ENCODE data around the gene HELZ2.
"Not testable (repeated sequence)": the region's sequence is repeated elsewhere in the genome, so short reads cannot be mapped to it uniquely, and the experiment has no call there.

HELZ2 gene

GRCh38 chr20:63564036-63564810 is 9.8 kb downstream of the HELZ2 start:
- no peak for DNase-seq (ENCODE audit: low spot score)

- DNase-seq (ENCODE audit: low spot score), result no peak
These were observed 10.7 kb downstream of the HELZ2 start for GRCh38 chr20:63563225-63563935.

- no peak for DNase-seq (ENCODE audit: low spot score)
These were observed 11.4 kb downstream of the HELZ2 start for GRCh38 chr20:63562461-63563224.

DNA sequence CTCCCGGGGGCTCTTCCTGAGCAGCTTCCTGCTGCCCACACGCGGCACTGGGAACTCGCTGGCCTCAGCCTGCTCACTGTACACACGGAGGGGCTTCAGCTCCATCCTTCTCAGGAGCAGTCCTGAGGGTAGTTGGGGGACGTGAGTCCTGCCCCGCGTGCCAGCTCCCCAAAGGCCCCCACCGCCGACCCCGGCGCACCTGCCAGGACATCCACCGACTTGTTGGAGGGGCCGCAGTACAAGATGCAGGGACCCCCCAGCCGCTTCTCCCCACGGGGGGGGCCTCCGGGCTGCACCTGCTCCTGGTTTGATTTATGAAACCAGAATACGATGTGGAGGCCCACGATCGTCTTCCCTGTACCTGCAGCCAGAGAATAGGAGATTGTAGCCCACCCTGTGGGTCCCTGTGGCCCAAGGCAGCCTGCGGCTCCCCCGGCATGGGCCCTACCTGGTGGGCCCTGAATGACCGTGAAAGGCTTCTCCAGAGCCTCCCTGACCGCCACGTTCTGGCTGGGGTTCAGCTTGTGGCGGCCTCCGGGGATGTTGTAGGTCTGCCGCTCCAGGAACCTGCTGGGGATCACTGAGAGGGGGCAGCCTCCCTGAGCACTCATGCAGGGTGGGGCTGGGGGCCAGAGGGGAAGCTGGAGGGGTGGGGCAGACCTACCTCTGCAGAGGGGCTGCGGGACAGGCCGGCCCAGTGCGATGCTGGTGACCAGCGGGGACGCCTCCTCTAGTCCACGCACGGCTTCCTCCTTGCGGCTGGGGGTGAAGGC is 12.2 kb downstream of the HELZ2 start:
- no peak for DNase-seq (ENCODE audit: low spot score)

DNA sequence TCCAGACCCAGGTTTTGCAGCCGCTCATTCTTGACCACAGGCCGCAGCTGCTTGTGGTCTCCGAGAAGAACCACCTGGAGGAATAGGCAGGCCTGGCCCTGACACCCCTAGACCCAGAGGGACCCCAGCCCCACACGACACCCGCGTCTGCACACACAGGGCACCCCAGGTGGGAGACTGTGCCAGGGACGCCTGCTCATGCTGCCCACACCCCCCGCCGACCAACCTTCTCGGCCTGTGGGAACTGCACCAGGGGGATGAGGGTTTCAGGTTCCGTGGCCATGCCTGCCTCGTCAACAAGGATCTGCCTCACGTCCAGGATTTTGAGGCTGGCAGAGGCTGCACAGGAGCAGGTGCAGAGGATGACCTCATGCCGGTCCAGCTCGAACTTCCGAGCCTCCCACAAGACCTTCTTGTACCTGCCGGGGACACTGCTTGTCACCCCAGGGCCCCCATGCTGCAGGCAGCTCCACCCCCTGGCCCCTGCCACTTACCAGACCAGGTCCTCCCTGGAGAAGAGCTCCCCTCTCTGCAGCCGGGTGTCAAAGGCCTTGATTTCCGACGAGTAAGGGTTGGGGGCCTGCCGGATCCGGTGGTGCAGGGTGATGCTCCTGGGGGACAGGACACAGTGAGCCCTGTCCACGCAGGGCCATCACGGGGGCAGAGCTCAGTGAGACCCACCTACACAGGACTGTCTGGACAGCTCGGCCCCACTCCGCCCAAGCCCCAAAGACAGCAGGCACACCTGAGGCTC is 13.0 kb downstream of the HELZ2 start:
- DNase-seq (ENCODE audit: low spot score), result no peak

- no peak for DNase-seq (ENCODE audit: low spot score)
These were observed 13.7 kb downstream of the HELZ2 start for GRCh38 chr20:63560333-63560805.

DNA sequence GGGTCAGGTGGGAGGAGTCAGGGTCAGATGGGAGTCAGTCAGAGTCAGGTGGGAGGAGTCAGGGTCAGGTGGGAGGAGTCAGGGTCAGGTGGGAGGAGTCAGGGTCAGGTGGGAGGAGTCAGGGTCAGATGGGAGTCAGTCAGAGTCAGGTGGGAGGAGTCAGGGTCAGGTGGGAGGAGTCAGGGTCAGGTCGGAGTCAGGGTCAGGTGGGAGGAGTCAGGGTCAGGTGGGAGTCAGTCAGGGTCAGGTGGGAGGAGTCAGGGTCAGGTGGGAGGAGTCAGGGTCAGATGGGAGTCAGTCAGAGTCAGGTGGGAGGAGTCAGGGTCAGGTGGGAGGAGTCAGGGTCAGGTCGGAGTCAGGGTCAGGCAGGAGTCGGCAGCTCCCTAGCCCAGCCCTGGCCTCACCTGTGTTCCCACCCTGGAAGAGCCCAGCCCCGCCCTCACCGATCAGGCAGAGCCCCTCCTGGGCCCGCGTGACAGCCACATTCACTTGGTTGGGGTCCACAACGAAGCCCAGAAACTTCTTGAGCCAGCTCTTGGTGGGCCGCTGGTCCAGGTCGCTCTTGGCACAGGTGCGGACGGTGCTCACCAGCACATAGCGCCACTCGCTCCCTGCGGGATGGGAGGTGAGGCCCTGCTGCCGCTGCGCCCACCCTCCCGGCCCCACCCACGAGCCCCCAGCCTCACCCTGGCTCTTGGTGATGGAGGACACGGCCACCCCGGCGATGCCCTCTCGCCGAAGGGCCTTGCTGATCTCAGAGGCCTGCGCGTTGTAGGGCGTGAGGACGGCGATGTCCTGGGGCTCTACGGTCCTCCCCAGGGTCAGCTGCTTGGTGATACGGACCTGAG is 14.3 kb downstream of the HELZ2 start:
- not testable (repeated sequence) for DNase-seq (ENCODE audit: low spot score)

GRCh38 chr20:63558804-63559484 is 15.1 kb downstream of the HELZ2 start:
- no peak for DNase-seq (ENCODE audit: low spot score)

- no peak for DNase-seq (ENCODE audit: low spot score)
These were observed 16.6 kb downstream of the HELZ2 start for GRCh38 chr20:63557481-63557891.

GRCh38 chr20:63556873-63557478 is 17.1 kb downstream of the HELZ2 start:
- DNase-seq (ENCODE audit: low spot score), result peak; percentile 72

DNA sequence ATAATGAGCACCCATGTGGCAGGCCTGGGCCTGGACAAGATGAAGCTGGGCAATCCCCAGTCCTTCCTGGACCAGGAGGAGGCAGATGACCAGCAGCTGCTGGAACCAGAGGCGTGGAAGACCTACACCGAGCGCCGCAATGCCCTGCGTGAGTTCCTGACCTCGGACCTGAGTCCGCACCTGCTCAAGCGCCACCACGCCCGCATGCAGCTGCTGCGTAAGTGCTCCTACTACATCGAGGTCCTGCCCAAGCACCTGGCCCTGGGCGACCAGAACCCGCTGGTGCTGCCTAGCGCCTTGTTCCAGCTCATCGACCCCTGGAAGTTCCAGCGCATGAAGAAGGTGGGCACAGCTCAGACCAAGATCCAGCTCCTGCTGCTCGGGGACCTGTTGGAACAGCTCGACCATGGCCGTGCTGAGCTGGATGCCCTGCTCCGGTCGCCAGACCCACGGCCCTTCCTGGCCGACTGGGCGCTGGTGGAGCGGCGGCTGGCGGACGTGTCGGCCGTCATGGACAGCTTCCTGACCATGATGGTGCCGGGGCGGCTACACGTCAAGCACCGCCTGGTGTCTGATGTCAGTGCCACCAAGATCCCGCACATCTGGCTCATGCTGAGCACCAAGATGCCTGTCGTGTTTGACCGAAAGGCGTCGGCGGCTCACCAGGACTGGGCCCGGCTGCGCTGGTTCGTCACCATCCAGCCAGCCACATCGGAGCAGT is 18.2 kb downstream of the HELZ2 start:
- DNase-seq (ENCODE audit: low spot score), result no peak

DNA sequence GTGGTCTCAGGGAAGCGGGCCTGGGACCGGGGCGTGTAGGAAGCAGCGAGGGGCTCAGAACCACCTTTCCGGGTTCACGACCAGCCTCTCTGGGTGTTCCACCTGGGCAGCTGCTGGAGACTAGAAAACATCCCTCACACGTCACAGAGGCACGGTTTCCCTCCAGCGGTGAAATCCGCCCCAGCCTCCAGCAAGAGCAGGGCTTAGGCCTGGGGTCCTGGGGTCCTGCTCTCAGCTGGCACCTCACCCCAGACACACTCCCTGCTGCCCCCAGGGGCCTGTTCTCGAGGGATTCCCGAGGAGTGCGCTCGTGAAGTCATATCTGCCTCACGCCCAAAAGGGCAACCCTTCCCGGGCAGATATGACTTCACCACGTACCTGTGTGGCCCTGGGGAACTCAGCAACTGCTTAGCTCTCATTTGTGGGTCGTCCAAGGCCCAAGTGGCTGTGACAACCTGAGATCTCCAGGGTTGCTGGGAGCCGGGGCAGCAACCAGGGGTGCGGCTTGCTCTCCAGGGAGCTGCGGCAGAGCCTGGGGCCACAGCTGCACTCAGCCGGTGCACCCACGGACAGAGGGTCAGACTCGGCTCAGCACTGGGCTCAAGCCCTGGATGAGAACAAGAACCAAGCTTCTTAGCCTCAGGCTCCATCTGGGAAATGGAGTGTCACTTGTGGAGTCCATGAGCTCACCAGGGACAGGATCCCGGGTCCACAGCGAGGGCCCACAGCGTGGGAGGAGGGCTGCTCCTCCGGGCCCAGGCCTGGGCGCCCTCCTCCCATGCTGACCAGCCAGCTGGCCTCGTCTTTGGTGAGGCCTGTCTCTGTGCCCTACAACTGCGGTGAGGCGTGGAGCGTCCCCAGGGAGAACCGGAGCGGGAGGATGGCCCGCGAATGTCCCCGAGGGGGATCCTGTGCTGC is 19.4 kb downstream of the HELZ2 start:
- DNase-seq (ENCODE audit: low spot score), result no peak

- peak; percentile 84 for DNase-seq (ENCODE audit: low spot score)
These were observed 20.1 kb downstream of the HELZ2 start, which contains the start of gene FNDC11 for GRCh38 chr20:63553933-63554290. Gene FNDC11 (plus strand): TSS chr20:63554159. CDS start chr20:63555664, 1,505 bp downstream.

DNA sequence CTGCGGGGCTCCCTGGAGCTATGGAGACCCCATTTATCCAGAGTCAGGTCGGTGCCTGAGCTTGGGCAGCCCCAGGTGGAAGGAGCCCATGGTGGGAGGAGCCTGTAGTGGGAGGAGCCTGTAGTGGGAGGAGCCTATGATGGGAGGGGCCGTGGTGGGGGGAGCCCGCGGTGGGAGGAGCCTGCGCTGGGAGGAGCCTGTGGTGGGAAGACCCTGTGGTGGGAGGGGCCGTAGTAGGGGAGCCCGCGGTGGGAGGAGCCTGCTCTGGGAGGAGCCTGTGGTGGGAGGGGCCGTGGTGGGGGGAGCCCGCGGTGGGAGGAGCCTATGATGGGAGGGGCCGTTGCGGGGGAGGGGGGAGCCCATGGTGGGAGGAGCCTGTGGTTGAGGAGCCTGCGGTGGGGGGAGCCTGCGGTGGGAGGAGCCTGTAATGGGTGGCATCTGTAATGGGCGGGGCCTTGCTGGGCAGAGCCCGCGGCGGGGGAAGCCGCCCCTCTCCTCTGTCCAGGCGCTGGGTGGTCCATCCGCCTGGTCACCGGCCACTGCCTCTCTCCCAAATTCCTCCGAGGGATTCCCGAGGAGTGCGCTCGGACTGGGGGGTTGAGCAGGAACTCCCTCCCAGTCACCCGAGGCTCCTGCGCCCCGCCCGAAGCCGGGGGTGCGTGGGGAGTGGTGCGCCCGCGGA is 20.6 kb downstream of the HELZ2 start:
- DNase-seq (ENCODE audit: low spot score), result peak; percentile 98

DNA sequence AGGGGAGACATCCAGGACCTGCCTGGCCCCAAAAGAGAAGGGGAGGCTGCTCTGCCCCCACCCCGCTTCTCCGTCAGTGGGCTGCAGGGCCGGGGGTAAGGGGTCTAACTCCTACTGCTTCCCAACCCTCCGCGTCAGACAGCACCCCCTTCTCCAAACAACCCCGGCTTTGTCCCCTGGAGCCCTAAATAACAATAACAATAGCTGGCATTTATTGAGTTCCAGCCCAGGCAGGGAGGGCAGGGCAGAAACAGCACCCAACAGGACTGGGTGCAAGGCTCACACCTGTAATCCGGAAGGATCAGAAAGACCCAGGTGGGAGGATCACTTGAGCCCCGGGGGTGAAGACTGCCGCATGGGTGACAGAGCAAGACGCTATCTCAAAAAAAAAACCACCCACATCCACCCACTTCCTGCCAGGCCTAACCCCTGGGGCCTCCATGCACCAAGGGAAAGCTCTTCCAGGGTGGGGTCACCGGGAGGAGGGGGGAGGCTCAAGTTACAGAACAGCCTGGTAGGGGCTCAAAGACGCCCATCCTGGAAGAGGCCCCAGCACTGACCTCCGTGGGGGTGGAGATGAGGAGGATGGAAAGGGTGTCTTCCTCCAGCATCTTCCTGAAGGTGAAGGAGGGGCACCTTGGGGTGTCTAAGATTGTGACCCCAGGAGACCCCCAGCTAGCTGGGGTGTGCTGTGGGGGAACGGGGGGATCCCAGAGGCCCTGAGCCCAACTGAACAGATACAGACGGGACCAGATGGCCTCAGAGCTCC is 21.4 kb downstream of the HELZ2 start:
- no peak for DNase-seq (ENCODE audit: low spot score)

GRCh38 chr20:63551068-63551467 is 23.0 kb downstream of the HELZ2 start:
- no peak for DNase-seq (ENCODE audit: low spot score)
